ENCODE measurements around the gene NR2F2.
A peak's percentile ranks its signal among the peaks of the same experiment; 100 is the strongest.

The NR2F2 gene

GRCh38 chr15:96324192-96324895, 6.2 kb upstream of the NR2F2 start:
- no peaks in the 10 kb centered on the region for H3K9me3 Mint-ChIP-seq (ENCODE audit: low read depth)
- H3K27ac Mint-ChIP-seq, result no peak overlapping the region
- H3K4me3 Mint-ChIP-seq, result no peak overlapping the region
- peaks cover 59% of the 10 kb centered on the region for H3K27me3 Mint-ChIP-seq
- H3K4me1 Mint-ChIP-seq (ENCODE audit: low read depth), result peaks cover 8% of the 10 kb centered on the region
- no peaks in the 10 kb centered on the region for H3K36me3 Mint-ChIP-seq

GRCh38 chr15:96324940-96325540, 5.5 kb upstream of the NR2F2 start:
- H3K4me3 Mint-ChIP-seq, result no peak overlapping the region
- H3K9me3 Mint-ChIP-seq (ENCODE audit: low read depth), result no peaks in the 10 kb centered on the region
- H3K36me3 Mint-ChIP-seq, result no peaks in the 10 kb centered on the region
- H3K27ac Mint-ChIP-seq, result no peak overlapping the region
- peaks cover 60% of the 10 kb centered on the region for H3K27me3 Mint-ChIP-seq
- peaks cover 13% of the 10 kb centered on the region for H3K4me1 Mint-ChIP-seq (ENCODE audit: low read depth)

- Mint-ChIP-seq H3K9me3 (ENCODE audit: low read depth) (no peaks in the 10 kb centered on the region), H3K36me3 (no peaks in the 10 kb centered on the region), H3K4me3 (no peak overlapping the region), H3K27me3 (peaks cover 58% of the 10 kb centered on the region), H3K4me1 (ENCODE audit: low read depth) (peaks cover 16% of the 10 kb centered on the region), H3K27ac (no peak overlapping the region)
These were observed 4.8 kb upstream of the NR2F2 start for GRCh38 chr15:96325541-96326327.

- Mint-ChIP-seq H3K4me3 (no peak overlapping the region), H3K4me1 (ENCODE audit: low read depth) (peaks cover 21% of the 10 kb centered on the region), H3K36me3 (no peaks in the 10 kb centered on the region), H3K9me3 (ENCODE audit: low read depth) (no peaks in the 10 kb centered on the region), H3K27me3 (peaks cover 58% of the 10 kb centered on the region), H3K27ac (no peak overlapping the region)
These were observed 4.0 kb upstream of the NR2F2 start for GRCh38 chr15:96326328-96327154.

GRCh38 chr15:96327155-96327741, 3.3 kb upstream of the NR2F2 start:
- Mint-ChIP-seq H3K9me3 (ENCODE audit: low read depth) (no peaks in the 10 kb centered on the region), H3K27ac (no peak overlapping the region), H3K4me1 (ENCODE audit: low read depth) (peaks cover 23% of the 10 kb centered on the region), H3K4me3 (no peak overlapping the region), H3K27me3 (peaks cover 60% of the 10 kb centered on the region), H3K36me3 (no peaks in the 10 kb centered on the region)

GRCh38 chr15:96328181-96328876, 2.2 kb upstream of the NR2F2 start:
- Mint-ChIP-seq H3K27me3 (peaks cover 61% of the 10 kb centered on the region), H3K4me1 (ENCODE audit: low read depth) (peaks cover 29% of the 10 kb centered on the region), H3K36me3 (no peaks in the 10 kb centered on the region), H3K4me3 (no peak overlapping the region), H3K27ac (no peak overlapping the region), H3K9me3 (ENCODE audit: low read depth) (no peaks in the 10 kb centered on the region)

GRCh38 chr15:96328877-96329195, 1.7 kb upstream of the NR2F2 start:
- Mint-ChIP-seq H3K4me3 (no peak overlapping the region), H3K9me3 (ENCODE audit: low read depth) (no peaks in the 10 kb centered on the region), H3K27ac (no peak overlapping the region), H3K27me3 (peaks cover 61% of the 10 kb centered on the region), H3K4me1 (ENCODE audit: low read depth) (peaks cover 30% of the 10 kb centered on the region), H3K36me3 (no peaks in the 10 kb centered on the region)

- H3K9me3 Mint-ChIP-seq (ENCODE audit: low read depth), result no peaks in the 10 kb centered on the region
- peaks cover 30% of the 10 kb centered on the region for H3K4me1 Mint-ChIP-seq (ENCODE audit: low read depth)
- H3K4me3 Mint-ChIP-seq, result peak overlapping the region; percentile 75
- no peak overlapping the region for H3K27ac Mint-ChIP-seq
- H3K36me3 Mint-ChIP-seq, result no peaks in the 10 kb centered on the region
- H3K27me3 Mint-ChIP-seq, result peaks cover 56% of the 10 kb centered on the region
These were observed 1.0 kb upstream of the NR2F2 start for GRCh38 chr15:96329403-96329981.

GRCh38 chr15:96330064-96330449, 443 bp upstream of the NR2F2 start:
- H3K27ac Mint-ChIP-seq, result no peak overlapping the region
- no peaks in the 10 kb centered on the region for H3K9me3 Mint-ChIP-seq (ENCODE audit: low read depth)
- peak overlapping the region; percentile 75 for H3K4me3 Mint-ChIP-seq
- H3K4me1 Mint-ChIP-seq (ENCODE audit: low read depth), result peaks cover 30% of the 10 kb centered on the region
- H3K27me3 Mint-ChIP-seq, result peaks cover 53% of the 10 kb centered on the region
- no peaks in the 10 kb centered on the region for H3K36me3 Mint-ChIP-seq

- Mint-ChIP-seq H3K27ac (no peak overlapping the region), H3K4me1 (ENCODE audit: low read depth) (peaks cover 27% of the 10 kb centered on the region), H3K36me3 (no peaks in the 10 kb centered on the region), H3K27me3 (peaks cover 50% of the 10 kb centered on the region), H3K4me3 (peak overlapping the region; percentile 67), H3K9me3 (ENCODE audit: low read depth) (no peaks in the 10 kb centered on the region)
These were observed 844 bp downstream of the NR2F2 start for GRCh38 chr15:96331144-96331944.

- Mint-ChIP-seq H3K36me3 (no peaks in the 10 kb centered on the region), H3K9me3 (ENCODE audit: low read depth) (no peaks in the 10 kb centered on the region), H3K27me3 (peaks cover 48% of the 10 kb centered on the region), H3K27ac (no peak overlapping the region), H3K4me1 (ENCODE audit: low read depth) (peaks cover 23% of the 10 kb centered on the region), H3K4me3 (peak overlapping the region; percentile 70)
These were observed 1.6 kb downstream of the NR2F2 start for GRCh38 chr15:96331945-96332636.

- peaks cover 23% of the 10 kb centered on the region for H3K4me1 Mint-ChIP-seq (ENCODE audit: low read depth)
- H3K36me3 Mint-ChIP-seq, result no peaks in the 10 kb centered on the region
- H3K27ac Mint-ChIP-seq, result no peak overlapping the region
- H3K27me3 Mint-ChIP-seq, result peaks cover 52% of the 10 kb centered on the region
- H3K9me3 Mint-ChIP-seq (ENCODE audit: low read depth), result no peaks in the 10 kb centered on the region
- peak overlapping the region; percentile 70 for H3K4me3 Mint-ChIP-seq
These were observed 2.2 kb downstream of the NR2F2 start for GRCh38 chr15:96332637-96333121.
